Cardiac fibroblast (primary cell): ENCODE measurements around the gene PTPRQ.

Experiments
- DNase-seq, 2 donors: peaks; one replicate each; pipeline versions ENCODE4 v3.0.0 to v3.0.0-alpha.2; 2010; ENCODE audit warnings: low read depth in 2 of 2
- H3K4me3 ChIP-seq, 2 donors: replicated peaks in 1 of 2; 1 replicate in 1 of 2; 2 replicates in 1 of 2; pipeline ENCODE4 v1.5.1; 2011; ENCODE audit warnings: low read depth in 2 of 2, low read length in 2 of 2, mild to moderate bottlenecking in 2 of 2, moderate library complexity in 1 of 2
- CTCF ChIP-seq: IDR thresholded peaks from one replicate; pipeline ENCODE4 v1.5.1; 2011; ENCODE audit warnings: low read depth, mild to moderate bottlenecking, low read length, inconsistent platforms

Gene PTPRQ

DNA sequence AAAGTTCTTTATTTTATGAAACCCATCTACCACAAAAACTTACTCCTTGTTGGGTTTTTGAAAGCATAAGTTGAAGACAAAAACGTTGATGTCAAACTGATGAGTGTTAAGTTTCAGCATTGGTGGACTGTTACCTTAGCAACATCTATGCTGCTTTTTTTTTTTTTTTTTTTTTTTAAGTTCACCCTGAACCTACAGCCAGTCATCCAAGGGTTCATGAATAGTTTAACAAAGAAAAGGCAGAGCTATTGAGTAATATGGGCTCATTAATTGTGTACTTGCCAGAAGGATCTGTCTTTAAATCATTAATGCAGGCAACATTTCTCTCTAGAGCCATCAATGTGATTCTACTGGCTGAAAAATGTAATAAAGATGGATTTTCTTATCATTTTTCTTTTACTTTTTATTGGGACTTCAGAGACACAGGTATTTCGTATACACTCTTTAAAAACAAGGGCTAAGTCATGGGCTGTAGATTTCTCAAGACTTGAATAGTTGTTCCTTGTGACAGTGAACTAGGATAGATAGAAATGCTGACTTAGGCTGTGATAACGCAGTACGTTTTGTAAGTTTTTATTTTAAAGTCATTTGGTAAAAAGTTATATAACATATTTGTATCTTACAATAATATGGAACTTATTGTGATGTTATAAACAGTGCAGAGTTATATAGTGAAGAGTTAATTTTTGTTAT lies at the start of gene PTPRQ:
TSS of gene PTPRQ (plus strand) at position 262 of the 693 bp plus-strand sequence. CDS start at position 373, 111 bp downstream.
- TF ChIP-seq CTCF, result no peak
- no peak within 1 kb of the TSS for H3K4me3 ChIP-seq
- peak; percentile 49 to 70 for DNase-seq

DNA sequence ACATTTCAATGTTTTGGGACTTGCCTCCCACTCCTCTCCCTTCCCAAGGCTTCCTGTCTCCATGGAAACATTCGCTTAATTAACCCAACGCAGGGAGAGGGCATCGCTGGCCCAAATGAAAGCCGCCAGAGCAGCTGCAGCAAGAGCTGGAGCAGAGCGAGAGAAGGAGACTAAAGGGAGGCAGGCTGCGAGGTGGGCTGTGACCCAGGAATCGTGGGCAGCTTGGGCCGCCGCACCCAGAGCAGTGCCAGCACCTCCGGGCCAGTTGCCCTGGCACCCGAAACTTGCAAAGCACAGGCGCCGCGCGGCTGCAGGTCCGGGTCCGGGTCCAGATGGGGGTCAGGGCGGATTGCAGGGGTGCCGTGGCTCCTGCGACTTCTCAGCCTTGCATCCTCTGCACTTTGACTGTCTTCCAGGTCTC lies 43.5 kb upstream of the PTPRQ start:
- peak in 1 of 2 donors; percentile 27 for DNase-seq
- H3K4me3 ChIP-seq, result peak overlapping the region; percentile 43 to 47
- TF ChIP-seq CTCF, result no peak

DNA sequence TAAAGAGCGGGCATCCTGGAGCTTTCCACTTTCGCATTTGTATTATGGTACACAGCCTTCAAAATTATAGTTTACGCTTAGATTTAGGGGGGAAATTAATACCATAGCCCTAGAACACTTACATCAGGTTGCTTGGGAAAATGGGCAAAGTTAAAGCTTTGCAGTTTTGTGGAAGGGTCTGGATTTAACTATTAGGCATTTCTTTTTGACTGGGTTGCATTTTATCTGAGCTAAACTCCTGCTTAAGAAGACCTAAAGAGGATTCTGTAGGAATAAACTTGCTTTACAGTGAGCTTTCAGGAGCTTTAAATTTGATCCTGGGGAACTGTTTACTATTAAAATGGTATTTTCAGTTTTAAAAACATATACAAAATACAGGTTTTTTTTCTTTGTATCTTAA lies 42.8 kb upstream of the PTPRQ start:
- no peak overlapping the region for H3K4me3 ChIP-seq
- no peak for DNase-seq
- TF ChIP-seq CTCF, result no peak

- H3K4me3 ChIP-seq, result no peak overlapping the region
- no peak for DNase-seq
- no peak for TF ChIP-seq CTCF
Observed at GRCh38 chr12:80404629-80405028, 39.4 kb upstream of the PTPRQ start.

DNA sequence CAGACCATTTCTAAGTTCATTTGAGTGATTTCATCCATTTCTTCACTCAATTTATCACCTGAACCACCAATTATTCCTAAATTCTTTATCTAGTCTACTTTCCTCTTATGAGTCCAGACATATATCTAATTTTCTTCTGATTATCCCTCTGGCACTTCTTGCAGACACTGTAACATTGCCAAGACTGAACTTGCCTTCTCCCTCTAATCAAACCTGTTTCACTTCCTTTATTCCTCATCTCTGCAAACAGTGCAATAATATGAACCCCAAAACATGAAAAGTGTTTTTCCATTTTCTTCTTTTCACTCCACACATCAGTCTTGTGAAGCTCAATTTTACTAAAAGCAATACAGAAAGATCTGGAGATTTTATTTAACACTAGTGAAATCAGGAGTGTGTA lies 37.8 kb upstream of the PTPRQ start:
- H3K4me3 ChIP-seq, result no peak overlapping the region
- no peak for TF ChIP-seq CTCF
- DNase-seq, result no peak

GRCh38 chr12:80411787-80412186 lies 32.2 kb upstream of the PTPRQ start:
- TF ChIP-seq CTCF, result no peak
- H3K4me3 ChIP-seq, result no peak overlapping the region
- no peak for DNase-seq
